Activated naive CD4-positive, alpha-beta T cell treated with anti-CD3 and anti-CD28 coated beads, Interleukin-2, amount 50 U/mL, for 72 hours (primary cell): ENCODE results near the gene TTC23L. TPM values are rescaled to one million over a fixed set of nuclear protein-coding genes. Genes with fewer than 3 reads are reported as not detected.

Experiments
- ATAC-seq, 2 donors: fragments of 150-1000 bp; cut with Tn5 transposase; 2 replicates each; pipeline ENCODE4 v1.10.0; 2021; ENCODE audit warnings: mild to moderate bottlenecking in 2 of 2, moderate library complexity in 2 of 2
- DNase-seq, 2 donors: peaks; one replicate each; pipeline ENCODE4 v3.0.0; 2021 to 2022; ENCODE audit warnings: low spot score in 2 of 2
- H3K27ac Mint-ChIP-seq, 2 donors: one replicate each; pipeline ENCODE4 v1.8.0; 2022; ENCODE audit warnings: mild to moderate bottlenecking in 2 of 2, mixed read lengths in 2 of 2
- H3K36me3 Mint-ChIP-seq, 2 donors: one replicate each; pipeline ENCODE4 v1.8.0; 2022; ENCODE audit warnings: mixed read lengths in 2 of 2
- H3K9me3 Mint-ChIP-seq, 2 donors: one replicate each; pipeline ENCODE4 v1.8.0; 2022; ENCODE audit warnings: mixed read lengths in 2 of 2
- total RNA-seq, 2 donors: library from RNA; stranded (reverse); gene quantifications; one replicate each; pipeline ENCODE4 v1.2.3, GENCODE V29; 2022

Gene TTC23L
- under 1 TPM; 0.25 to 0.32 TPM for total RNA-seq

GRCh38 chr5:34838785-34839714 is at the start of gene TTC23L:
Gene TTC23L (plus strand): TSS chr5:34839164. CDS start chr5:34840672, 1,508 bp downstream.
- Mint-ChIP-seq H3K36me3 (peaks cover 0 to 14% of the 10 kb centered on the region in 2 donors), H3K27ac (peak within 1 kb of the TSS; percentile 87 to 98), H3K9me3 (peaks cover 0 to 4% of the 10 kb centered on the region in 2 donors)
- ATAC-seq (peak; percentile 95 to 96), DNase-seq (peak; percentile 83 to 91)

GRCh38 chr5:34789639-34790038 is 49.3 kb upstream of the TTC23L start:
- ATAC-seq = no peak
- Mint-ChIP-seq H3K36me3 (peaks cover 4 to 6% of the 10 kb centered on the region in 2 donors), H3K9me3 (peaks cover 5 to 6% of the 10 kb centered on the region in 2 donors)

GRCh38 chr5:34790069-34790468 is 48.9 kb upstream of the TTC23L start:
- no peak for DNase-seq
- Mint-ChIP-seq H3K36me3 (peaks cover 4 to 6% of the 10 kb centered on the region in 2 donors), H3K9me3 (peaks cover 5 to 6% of the 10 kb centered on the region in 2 donors), H3K27ac (no peak overlapping the region)
- ATAC-seq = no peak

More at GRCh38 chr5:34789639-34790038, 49.3 kb upstream of the TTC23L start:
- DNase-seq = no peak
- H3K27ac Mint-ChIP-seq = no peak overlapping the region

- Mint-ChIP-seq H3K36me3 (peaks cover 0 to 6% of the 10 kb centered on the region in 2 donors), H3K9me3 (peaks cover 5 to 6% of the 10 kb centered on the region in 2 donors)
Observed at GRCh38 chr5:34791761-34792244, 47.2 kb upstream of the TTC23L start.

GRCh38 chr5:34802834-34803563 is 36.0 kb upstream of the TTC23L start:
- Mint-ChIP-seq H3K36me3 (no peaks in the 10 kb centered on the region), H3K9me3 (no peaks in the 10 kb centered on the region), H3K27ac (no peak overlapping the region)
- DNase-seq = no peak
- ATAC-seq = no peak

More at GRCh38 chr5:34791761-34792244, 47.2 kb upstream of the TTC23L start:
- no peak for DNase-seq
- no peak overlapping the region for H3K27ac Mint-ChIP-seq
- no peak for ATAC-seq

- ATAC-seq (no peak), DNase-seq (no peak)
- Mint-ChIP-seq H3K27ac (no peak overlapping the region), H3K36me3 (no peaks in the 10 kb centered on the region), H3K9me3 (no peaks in the 10 kb centered on the region)
Observed at GRCh38 chr5:34803974-34804732, 34.8 kb upstream of the TTC23L start.

GRCh38 chr5:34804913-34805312 is 34.1 kb upstream of the TTC23L start:
- DNase-seq = no peak

GRCh38 chr5:34806532-34806931 is 32.4 kb upstream of the TTC23L start:
- no peaks in the 10 kb centered on the region for H3K9me3 Mint-ChIP-seq

More at GRCh38 chr5:34804913-34805312, 34.1 kb upstream of the TTC23L start:
- H3K27ac Mint-ChIP-seq = no peak overlapping the region
- H3K36me3 Mint-ChIP-seq = no peaks in the 10 kb centered on the region
- no peaks in the 10 kb centered on the region for H3K9me3 Mint-ChIP-seq
- no peak for ATAC-seq

GRCh38 chr5:34811706-34812105 is 27.3 kb upstream of the TTC23L start:
- no peak overlapping the region for H3K27ac Mint-ChIP-seq
- no peak for ATAC-seq
- H3K36me3 Mint-ChIP-seq = no peaks in the 10 kb centered on the region
- no peak for DNase-seq
- H3K9me3 Mint-ChIP-seq = no peaks in the 10 kb centered on the region

More at GRCh38 chr5:34806532-34806931, 32.4 kb upstream of the TTC23L start:
- no peak for DNase-seq
- no peak for ATAC-seq
- no peak overlapping the region for H3K27ac Mint-ChIP-seq
- no peaks in the 10 kb centered on the region for H3K36me3 Mint-ChIP-seq

- Mint-ChIP-seq H3K36me3 (no peaks in the 10 kb centered on the region), H3K9me3 (no peaks in the 10 kb centered on the region), H3K27ac (no peak overlapping the region)
- ATAC-seq (no peak), DNase-seq (no peak)
Observed at GRCh38 chr5:34813509-34813908, 25.5 kb upstream of the TTC23L start.

- ATAC-seq (no peak), DNase-seq (no peak)
- no peaks in the 10 kb centered on the region for H3K36me3 Mint-ChIP-seq
- no peak overlapping the region for H3K27ac Mint-ChIP-seq
- H3K9me3 Mint-ChIP-seq = no peaks in the 10 kb centered on the region
Observed at GRCh38 chr5:34817558-34818351, 21.2 kb upstream of the TTC23L start.

GRCh38 chr5:34818717-34819116 is 20.2 kb upstream of the TTC23L start:
- Mint-ChIP-seq H3K27ac (no peak overlapping the region), H3K36me3 (no peaks in the 10 kb centered on the region), H3K9me3 (no peaks in the 10 kb centered on the region)
- no peak for ATAC-seq
- no peak for DNase-seq

- ATAC-seq = no peak
- Mint-ChIP-seq H3K9me3 (no peaks in the 10 kb centered on the region), H3K27ac (no peak overlapping the region), H3K36me3 (no peaks in the 10 kb centered on the region)
- DNase-seq = no peak
Observed at GRCh38 chr5:34820593-34820992, 18.4 kb upstream of the TTC23L start.

- H3K9me3 Mint-ChIP-seq = no peaks in the 10 kb centered on the region
- no peak overlapping the region for H3K27ac Mint-ChIP-seq
- ATAC-seq = no peak
- H3K36me3 Mint-ChIP-seq = no peaks in the 10 kb centered on the region
- no peak for DNase-seq
Observed at GRCh38 chr5:34822956-34823715, 15.8 kb upstream of the TTC23L start.

- DNase-seq = no peak
- ATAC-seq = no peak
- Mint-ChIP-seq H3K27ac (no peak overlapping the region), H3K36me3 (no peaks in the 10 kb centered on the region), H3K9me3 (no peaks in the 10 kb centered on the region)
Observed at GRCh38 chr5:34826347-34826746, 12.6 kb upstream of the TTC23L start.
